Measurements from ENCODE around the gene FLYWCH2. TPM values are rescaled to one million over a fixed set of nuclear protein-coding genes. Genes with fewer than 3 reads are reported as not detected.

FLYWCH2 gene
- total and polyA plus RNA-seq, 2 donors (not counting 3 experiments of a cell fraction or from before 2014, with no cell fraction given) = 18.3 to 34.6 TPM

DNA sequence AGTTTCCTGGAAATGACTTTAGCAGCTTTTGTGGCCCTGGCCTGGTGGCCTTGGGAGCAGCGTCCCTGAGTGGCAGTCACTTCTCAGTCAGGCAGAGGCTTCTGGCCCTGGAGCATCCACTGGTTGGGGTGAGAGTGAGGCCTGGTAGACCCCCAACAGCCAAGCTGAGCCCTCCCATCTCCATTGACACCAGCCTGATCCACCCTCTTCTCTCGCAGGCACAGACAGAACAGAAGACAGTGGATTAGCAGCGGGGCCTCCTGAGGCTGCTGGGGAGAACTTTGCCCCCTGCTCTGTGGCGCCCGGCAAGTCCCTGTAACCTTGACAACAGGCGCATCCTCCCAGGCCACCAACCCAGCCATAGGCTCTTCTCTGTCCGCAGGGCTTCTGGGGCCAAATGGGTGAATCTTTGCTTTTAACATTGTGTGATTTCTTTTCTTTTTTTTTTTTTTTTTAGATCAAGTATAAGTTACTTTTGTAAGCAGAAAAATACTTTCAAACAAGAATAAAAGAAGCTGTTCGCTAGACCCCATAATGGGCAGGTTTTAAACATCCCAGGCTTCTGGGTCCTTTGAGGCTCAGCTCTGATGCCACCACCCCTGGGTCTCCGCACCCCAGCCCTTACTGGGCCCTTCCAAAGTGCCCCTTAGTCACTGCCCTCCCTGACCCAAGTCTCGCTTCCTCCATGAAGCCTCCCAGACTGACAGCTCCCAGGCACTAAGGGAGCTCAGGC is 16.0 kb downstream of the FLYWCH2 start:
- no peak overlapping the region for H2AFZ ChIP-seq (ENCODE audit: low read depth, low read length)
- H4K20me1 ChIP-seq (replicated peaks; ENCODE audit: control insufficient read depth, extremely low read depth, insufficient read depth, low read length) = no peaks in the 10 kb centered on the region
- no peaks in the 10 kb centered on the region for H3K9me3 ChIP-seq (replicated peaks; ENCODE audit: control insufficient read depth, insufficient read depth, low read length)
- no TSS peak for BruUV-seq (replicated peaks)
- no peak overlapping the region for H3K4me2 ChIP-seq (ENCODE audit: insufficient read depth, low read length)
- peaks cover 0 to 8% of the 10 kb centered on the region in 2 experiments for H3K36me3 ChIP-seq (ENCODE audit: control insufficient read depth in 2 of 2, extremely low read depth in 1 of 2, insufficient read depth in 2 of 2, low read length in 2 of 2)
- DNase-seq (ENCODE audit: low read depth, low spot score) (no peak), FAIRE-seq (no peak)
- H3K27ac ChIP-seq (ENCODE audit: insufficient read depth, low read depth, low read length) = no peak overlapping the region
- H3K4me3 ChIP-seq (replicated peaks in 1 of 3; ENCODE audit: insufficient read depth in 1 of 3, low read depth in 1 of 3, low read length in 3 of 3) = no peak overlapping the region
- peaks cover 4% of the 10 kb centered on the region for H3K4me1 ChIP-seq (ENCODE audit: control insufficient read depth, extremely low read depth, insufficient read depth, low read length)
- ChIA-PET POLR2A (interaction anchor here (0.6 kb wide), 1 partner anchor 86 kb away, joined by 4 read pairs; no protein-coding TSS in a partner anchor), CTCF (interaction anchor here (0.6 to 1.4 kb wide), 4 partner anchors 11 to 28 kb away, joined by 3 to 5 read pairs (median 4); partner anchors contain the start of gene FLYWCH2)
- intact Hi-C loops (cut with micrococcal nuclease) = no loop called here
- TF ChIP-seq POLR2AphosphoS5 (IDR thresholded peaks at IDR 0.05; ENCODE audit: insufficient read depth, low read depth, low read length) (no peak), FOS (IDR thresholded peaks at IDR 0.05; ENCODE audit: borderline replicate concordance, insufficient read depth, low read length) (no peak), GATA2 (IDR thresholded peaks at IDR 0.05; ENCODE audit: insufficient read depth, insufficient read length, low read depth, low read length) (no peak), EZH2 (IDR thresholded peaks at IDR 0.05; ENCODE audit: borderline replicate concordance, low read depth, low read length, severe bottlenecking) (no peak), MYC (IDR thresholded peaks at IDR 0.05; ENCODE audit: low read depth, low read length) (no peak), JUN (IDR thresholded peaks at IDR 0.05; ENCODE audit: borderline replicate concordance, insufficient read depth, insufficient read length, low read depth) (no peak)
- TF ChIP-seq, protein P1, sequence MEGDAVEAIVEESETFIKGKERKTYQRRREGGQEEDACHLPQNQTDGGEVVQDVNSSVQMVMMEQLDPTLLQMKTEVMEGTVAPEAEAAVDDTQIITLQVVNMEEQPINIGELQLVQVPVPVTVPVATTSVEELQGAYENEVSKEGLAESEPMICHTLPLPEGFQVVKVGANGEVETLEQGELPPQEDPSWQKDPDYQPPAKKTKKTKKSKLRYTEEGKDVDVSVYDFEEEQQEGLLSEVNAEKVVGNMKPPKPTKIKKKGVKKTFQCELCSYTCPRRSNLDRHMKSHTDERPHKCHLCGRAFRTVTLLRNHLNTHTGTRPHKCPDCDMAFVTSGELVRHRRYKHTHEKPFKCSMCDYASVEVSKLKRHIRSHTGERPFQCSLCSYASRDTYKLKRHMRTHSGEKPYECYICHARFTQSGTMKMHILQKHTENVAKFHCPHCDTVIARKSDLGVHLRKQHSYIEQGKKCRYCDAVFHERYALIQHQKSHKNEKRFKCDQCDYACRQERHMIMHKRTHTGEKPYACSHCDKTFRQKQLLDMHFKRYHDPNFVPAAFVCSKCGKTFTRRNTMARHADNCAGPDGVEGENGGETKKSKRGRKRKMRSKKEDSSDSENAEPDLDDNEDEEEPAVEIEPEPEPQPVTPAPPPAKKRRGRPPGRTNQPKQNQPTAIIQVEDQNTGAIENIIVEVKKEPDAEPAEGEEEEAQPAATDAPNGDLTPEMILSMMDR (IDR thresholded peaks at IDR 0.05; ENCODE audit: extremely low read depth in 1 of 2, insufficient read depth in 1 of 2, low read depth in 1 of 2, low read length in 2 of 2) = no peak
- TF ChIP-seq, protein P2, sequence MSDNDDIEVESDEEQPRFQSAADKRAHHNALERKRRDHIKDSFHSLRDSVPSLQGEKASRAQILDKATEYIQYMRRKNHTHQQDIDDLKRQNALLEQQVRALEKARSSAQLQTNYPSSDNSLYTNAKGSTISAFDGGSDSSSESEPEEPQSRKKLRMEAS (IDR thresholded peaks at IDR 0.05; ENCODE audit: insufficient read depth, insufficient read length) = no peak
- dilution Hi-C loops (cut with MboI; ENCODE audit: extremely low pct_ligation_motif_present, low sequenced_read_pairs) = no loop called here
- no peaks in the 10 kb centered on the region for H3K79me2 ChIP-seq (ENCODE audit: control insufficient read depth, insufficient read depth, low read length)
- no peaks in the 10 kb centered on the region for H3K9me1 ChIP-seq (replicated peaks; ENCODE audit: control insufficient read depth, extremely low read depth, insufficient read depth, low read length)
- H3K9ac ChIP-seq (replicated peaks; ENCODE audit: extremely low read depth, insufficient read depth, low read length) = no peak overlapping the region
- H3K27me3 ChIP-seq (ENCODE audit: control insufficient read depth in 2 of 2, insufficient read depth in 2 of 2, low read length in 2 of 2) = no peaks in the 10 kb centered on the region

Measured in endothelial cell of umbilical vein (primary cell).